Myocyte (in vitro differentiated cells): ENCODE measurements around the gene NUDCD3. TPM values are rescaled to one million over a fixed set of nuclear protein-coding genes. Genes with fewer than 3 reads are reported as not detected.

Experiments
- DNase-seq: peaks from one replicate; pipeline ENCODE4 v3.0.0-alpha.2; 2012; ENCODE audit warnings: low read depth
- total RNA-seq: library from RNA; depleted of rRNA; stranded (reverse); fragments of >200 nt; gene quantifications from 2 replicates; pipeline ENCODE4 v1.2.3, GENCODE V29; 2014

Gene NUDCD3
- total RNA-seq, 1 donor from 2014 or later, result 84.3 TPM

DNA sequence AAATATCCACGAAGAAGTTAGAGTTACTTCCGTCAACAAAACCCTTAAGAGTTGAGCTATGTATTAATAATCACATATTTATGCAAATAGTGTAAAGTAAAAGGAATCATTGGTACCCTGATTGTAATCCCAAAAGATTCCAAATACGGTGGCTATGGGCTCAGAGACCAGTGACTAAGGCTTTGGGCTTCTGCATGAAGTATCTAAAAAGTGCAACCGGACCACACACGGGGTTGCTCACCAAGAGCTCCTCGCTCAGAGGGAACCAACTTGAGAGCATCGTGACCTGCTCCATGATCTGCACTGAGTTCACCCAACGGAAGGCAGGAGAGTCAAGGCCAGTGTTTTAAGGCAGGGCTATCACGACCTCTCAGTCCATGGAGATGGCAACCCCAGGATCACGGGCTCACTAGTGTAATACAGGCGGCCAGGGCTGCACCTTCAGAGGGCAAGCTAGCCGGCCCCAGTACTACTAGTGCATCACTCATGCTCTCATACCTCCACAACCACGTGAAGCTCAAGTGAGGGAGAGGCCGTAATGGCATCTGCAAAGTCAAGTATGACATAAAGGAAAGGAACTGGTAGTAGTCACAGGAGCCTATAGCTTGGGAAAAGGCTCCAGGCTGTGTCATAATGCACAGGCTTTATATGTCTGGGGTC lies 87.9 kb downstream of the NUDCD3 start:
- DNase-seq, result no peak

DNA sequence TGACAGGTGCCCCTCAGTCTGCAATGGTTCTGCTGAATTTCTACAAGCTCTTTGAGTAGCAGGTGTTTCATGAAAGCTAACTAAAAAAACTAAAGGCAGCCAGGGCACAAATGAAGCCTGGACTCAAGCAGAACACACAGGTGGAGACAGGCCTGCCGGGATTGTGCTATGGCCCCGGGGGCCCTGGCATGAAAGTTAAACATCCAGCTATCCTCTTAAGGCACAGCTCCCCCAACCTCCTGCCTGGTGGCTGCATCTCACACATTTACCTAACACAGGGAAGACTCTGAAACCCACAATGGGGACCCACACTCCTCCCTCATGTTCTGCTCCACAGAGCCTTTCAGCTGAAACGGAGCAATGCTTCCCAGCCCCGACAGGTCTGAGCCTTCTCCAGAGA lies 88.8 kb downstream of the NUDCD3 start:
- no peak for DNase-seq

DNA sequence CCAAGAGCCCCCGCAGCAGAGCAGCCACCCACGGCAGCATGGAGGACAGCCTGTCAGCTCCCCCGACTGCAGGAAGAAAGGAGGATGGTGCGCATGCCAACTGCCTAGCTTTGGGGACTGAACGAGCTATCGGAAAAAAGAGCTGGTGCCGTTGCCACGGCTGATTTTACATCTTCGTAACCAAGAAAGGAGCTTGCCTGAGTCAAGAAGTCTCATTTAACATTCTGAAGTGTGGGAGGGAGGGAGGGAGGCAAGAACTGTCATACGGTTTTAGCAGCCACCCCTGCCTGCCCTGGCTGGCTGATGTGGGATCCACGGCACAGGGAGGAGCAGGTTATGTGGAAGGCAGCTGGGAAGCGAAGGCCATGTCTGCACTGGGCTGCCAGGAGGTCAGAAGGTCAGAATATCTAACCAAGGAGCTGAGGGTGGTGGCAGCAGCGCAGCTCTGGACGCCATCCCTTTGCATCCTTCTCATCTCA lies 90.4 kb downstream of the NUDCD3 start:
- no peak for DNase-seq

DNA sequence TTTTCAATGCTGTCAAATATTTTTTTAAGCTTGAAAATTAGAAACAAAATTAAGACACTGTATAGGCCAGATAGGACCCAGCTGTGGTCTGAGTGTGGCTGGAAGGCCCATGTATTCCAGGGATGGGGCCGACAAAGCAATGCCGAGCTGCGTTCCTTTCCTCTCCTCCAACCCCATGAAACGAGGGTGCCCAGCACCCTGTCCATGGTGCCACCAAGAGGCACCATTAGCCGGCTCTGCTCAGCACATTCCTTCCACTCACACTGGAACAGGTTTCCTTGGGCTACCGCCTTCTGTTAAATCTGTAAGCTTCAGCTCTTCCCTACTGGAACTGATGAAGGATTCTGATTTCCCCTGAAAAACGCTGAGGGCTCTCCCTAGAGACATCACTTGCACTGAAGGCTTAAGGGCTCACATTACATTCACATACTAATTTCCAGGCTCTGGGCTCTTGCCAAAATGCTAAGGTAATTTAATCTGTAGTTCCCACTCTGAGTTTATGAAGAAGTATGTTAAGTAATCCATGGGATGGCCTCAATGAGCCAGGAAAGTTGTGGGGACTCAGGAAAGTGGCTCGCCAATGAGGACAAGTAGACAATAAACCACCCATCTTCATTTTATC lies 91.4 kb downstream of the NUDCD3 start:
- peak; percentile 84 for DNase-seq

DNA sequence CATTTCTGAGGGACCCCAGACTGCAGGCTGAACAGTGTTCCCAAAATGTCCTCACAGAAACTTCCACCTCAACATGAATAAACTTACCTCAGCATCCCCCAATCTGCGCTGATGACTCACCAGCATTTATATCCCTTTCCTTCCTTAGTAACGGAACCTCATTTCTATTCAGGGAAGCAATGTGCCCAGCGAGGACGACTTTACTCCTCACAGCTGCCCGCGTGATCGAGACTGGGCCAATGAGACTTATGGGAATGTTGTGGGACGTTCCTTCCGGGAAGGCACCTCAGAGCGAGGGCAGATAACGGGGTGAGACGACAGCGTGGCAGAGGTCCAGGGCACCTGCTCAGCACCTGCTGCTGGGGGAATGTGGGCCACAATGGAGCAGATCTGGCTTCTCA lies 91.9 kb downstream of the NUDCD3 start:
- peak; percentile 99 for DNase-seq

DNA sequence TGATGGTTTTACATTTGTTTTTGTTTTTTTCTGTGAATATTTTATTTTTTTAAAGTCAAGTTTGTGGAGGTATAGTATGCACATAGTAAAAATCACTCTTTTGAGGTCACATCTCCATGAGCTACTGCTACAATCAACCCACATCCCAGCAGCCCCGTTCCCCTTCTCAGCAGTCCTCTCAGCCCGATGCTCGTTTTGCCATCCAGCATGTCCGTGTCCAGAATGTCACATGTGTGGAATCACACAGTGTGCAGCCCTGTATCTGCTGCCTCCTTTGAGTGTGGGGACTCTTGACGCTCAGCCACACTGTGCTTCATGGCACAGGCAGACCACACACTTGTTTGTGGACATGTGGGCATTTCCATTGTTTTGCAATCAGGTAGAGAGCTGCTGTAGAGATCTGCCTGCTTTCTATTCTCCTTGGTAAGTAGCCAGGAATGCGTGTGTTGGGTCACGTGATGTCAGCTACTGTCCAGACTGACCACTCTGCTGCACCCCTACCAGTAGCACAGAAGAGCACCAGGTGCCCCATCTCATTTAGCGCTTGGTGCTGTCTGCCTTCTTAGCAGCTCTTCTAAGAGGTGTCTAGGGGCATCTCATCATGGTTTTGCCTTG lies 93.4 kb downstream of the NUDCD3 start:
- peak; percentile 75 for DNase-seq

DNA sequence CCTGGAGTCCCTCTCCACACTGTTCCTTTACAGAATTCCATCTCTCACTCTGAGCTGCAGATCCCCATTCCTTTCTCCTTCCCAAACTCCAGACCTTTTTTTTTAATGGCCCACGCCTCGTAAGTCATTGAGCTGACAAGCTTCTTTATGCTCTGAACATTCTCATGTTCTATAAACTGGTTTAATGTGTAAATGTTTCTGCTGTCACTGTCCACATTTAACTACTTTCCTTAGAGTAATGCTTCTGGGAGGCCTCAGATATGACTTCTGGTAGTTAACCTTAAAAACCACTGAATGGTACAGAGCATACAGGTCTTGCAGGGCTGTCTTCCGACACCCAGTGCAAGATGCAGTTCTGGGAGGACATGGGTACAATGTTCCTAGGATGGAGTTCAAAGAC lies 94.0 kb downstream of the NUDCD3 start:
- no peak for DNase-seq

DNA sequence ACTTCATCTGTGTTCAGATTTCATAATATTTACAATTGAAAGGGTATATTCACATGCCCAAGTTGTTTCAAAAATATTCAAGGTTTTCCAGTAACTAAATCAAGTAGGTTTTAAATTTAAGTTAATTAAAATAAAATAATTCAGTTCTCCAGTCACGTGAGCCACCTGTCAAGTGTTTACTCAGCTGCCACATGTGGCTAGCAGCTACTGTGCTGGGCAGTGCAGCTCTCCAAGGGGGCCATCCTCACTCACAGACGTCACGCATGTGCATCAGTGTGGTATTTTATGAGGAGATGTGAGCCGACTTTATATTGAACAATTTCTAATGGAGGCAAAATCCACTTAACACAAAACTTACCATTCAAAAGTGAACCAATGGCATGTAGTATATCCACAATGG lies 95.4 kb downstream of the NUDCD3 start:
- peak; percentile 75 for DNase-seq

DNA sequence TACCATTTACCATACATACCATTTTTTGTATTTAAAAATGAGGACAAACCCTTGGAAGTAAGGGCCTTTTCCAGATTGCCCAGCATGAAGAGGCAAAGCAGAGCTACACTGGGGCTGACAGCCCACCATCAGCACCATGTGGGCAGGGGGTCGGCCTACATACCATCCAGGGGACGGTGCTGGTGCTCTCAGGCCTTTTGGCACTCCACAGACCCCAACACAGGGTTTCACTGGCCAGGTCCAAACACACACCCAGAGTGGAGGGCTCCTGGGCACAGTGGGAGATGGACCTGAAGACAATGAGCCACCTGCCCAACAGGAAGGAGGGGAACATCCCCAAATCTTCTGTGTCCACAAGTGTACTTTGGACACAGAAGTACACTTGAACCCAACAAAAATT lies 95.8 kb downstream of the NUDCD3 start:
- DNase-seq, result no peak

DNA sequence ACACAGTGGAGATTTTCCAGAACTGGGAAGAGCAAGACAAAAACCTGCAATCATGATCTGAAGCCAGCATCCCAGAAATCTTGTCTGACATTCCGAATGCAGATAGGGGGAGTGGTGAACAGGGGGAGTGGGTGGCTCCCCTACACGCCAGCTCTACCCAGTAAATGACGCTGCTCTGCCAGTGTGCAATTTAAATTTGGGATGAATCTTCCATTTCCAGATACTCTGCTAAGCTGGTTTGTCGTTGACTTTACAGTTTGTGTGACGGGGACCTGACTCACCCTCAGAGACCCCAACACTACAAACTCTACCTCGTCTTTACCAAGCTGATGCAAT lies 96.4 kb downstream of the NUDCD3 start:
- no peak for DNase-seq

DNA sequence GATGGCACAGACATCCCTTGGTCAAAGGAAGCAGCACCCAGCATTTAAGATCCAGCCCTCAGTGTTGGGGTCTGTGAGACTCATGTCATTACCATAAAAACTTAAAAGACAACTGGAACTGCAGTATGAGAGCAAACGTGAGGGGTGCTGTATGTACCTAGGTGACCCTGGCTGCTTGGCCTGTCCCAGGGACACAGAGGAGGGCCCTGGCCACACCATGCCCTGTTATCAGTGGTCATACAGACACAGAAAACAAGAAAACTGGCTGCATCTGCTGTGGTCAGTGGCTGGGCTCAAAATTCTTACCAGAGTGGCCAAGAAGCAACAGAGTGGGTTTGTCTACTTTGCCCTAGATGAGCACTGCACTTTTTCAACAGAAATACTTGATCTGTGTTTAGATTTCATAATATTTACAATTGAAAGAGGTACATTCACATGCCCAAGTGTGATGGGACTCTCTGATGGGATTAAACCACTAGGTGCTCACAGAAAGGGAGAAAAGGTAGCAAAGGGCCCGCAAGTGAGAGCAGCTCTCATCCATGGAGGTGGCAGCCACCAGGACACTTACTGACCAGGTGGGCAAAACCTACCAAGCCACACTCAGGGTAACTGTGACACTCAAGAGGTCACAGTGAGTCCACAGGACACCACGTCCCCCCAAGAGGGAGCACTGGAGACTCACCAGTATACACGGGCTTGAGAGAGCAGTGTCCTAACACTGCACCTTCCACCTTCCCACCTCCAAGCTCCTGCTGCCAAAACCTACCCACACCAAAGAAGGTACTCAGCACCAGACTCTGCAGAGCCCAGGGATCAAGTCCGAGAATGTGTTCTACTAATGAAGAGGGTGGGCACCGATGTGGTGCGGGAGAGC lies 97.0 kb downstream of the NUDCD3 start:
- DNase-seq, result no peak

DNA sequence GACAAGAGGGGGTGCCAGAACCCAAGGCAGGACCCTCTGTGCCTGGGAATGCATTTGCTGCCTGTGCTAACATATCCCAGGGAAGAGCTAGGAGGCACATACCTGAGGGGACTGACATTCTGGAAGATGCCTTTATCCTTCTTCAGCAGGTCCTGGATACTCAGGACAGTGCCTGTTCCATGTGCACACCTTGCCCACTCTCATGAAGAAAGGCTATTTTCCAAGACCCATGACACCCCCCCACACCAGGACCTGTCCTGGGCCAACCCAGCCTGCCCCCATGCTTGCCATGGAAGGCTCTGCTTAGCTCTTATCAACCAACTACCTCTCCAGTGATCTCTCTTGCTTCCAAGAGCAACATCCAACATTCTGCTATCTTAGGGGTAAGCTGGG lies 97.8 kb downstream of the NUDCD3 start:
- DNase-seq, result no peak

DNA sequence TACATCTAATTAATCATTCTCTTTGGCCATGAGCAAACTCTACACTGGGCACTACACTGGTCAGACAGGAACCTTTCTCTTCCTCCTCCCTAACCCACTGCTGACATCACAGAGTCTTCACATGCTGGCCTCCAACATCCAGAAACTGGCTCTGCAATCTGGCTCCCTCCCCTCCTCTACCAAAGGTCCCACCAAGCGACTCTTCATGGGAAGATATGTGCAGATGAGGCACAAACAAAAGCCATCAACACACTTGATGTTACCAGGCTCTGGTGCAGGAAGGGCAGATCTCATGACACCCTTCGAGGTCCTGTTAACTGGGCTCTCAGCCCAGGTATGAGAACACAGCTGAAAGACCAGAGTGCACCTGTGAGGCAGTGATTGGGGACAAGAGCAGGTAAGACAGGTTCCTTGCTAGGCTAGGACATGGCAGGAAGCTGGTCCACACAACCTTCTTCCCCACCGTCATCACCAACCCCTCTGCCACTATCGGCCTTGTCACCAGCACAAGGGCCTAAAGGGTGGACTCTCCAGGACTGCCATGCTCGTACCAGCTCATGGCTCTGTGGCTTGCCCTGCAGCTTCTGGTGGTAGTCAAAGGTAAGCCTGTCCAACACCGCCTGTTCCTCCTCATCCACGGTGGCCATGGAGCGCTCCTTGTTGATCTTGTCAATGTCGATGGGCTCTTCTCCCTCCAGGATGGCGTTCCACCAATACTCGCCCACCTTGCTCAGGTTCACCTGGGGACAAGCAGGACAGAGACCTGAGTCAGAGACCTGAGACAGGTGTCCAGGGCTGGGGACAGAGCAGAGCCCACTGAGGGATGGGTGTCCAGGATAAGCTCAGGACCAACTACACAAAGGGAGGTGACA lies 98.5 kb downstream of the NUDCD3 start:
- DNase-seq, result no peak

DNA sequence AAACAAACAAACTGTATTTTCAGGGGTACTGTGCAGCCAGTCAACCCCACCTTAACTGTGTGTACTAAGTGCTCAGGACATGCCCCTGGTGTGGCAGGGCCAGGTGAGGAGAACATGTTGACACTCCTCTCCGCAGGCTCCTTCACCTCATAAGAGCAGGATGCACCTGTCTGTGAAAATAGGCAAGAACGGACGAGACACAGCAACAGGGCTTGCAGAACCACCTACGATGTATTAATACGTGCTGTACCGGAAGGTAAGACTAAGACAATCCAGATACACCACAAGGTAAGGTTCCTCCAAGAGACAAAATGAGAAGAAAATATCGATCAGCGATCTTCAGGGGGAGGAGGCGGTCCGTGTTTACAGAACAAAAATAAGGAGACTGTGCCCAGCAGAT lies 99.3 kb downstream of the NUDCD3 start:
- no peak for DNase-seq

DNA sequence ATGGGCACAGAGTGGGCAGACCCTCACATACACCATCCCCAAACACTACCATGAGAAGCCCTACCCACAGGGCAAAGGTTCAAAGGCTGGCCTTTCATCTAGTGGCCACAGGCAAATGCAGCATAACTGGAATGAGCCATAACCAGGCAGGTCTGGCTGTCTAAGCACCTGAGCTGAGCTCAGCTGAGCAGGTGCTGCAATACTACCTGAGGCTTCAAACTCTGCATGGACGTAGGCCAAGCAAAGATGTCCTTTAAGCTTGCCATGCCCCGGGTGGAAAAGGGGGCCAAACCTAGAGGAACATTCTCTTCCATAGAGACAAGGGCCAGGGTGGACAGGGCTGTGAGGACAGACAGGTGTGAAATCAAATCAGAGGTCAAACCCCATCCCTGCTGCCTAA lies 99.8 kb downstream of the NUDCD3 start:
- DNase-seq, result no peak

DNA sequence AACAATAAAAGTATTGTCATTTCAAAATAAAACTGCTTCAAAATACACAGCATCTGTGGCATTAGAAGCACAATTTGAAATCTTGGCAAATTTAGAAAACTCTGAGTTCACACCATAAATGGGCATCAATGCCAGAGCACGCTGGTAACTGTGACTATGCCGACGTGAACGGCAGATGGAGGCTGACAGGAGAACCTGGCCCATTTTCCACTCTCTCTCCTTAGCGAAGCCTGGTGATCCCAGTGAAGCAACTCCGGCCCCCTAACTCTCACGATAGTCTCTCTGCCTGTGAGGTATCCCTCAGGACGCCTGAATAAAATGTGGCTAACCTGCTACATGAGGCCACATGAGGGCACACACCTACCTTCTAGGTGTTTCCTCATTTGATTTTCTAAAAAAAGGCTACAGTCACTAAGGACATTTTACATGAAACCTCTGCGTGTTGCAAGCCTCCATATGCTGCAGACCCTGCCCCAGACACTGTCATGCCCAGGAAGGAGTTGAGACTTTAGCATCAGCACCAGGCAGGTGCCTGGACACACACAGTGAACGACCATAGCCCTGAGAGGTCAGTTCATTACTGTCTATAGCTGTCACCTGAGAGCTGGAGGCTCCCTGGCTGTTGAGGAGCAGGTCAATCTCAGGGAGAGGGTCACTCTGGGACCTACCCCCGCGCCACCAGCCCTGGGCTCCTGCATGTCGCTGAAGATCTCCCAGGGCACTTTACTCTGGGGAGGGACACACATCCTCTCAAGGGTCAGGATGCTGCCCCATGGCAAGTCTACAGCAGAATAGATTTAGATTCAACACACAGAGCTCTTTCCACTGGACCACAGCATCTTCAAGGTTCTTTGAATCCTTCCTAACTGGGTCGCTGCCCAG lies 102.1 kb downstream of the NUDCD3 start:
- no peak for DNase-seq

DNA sequence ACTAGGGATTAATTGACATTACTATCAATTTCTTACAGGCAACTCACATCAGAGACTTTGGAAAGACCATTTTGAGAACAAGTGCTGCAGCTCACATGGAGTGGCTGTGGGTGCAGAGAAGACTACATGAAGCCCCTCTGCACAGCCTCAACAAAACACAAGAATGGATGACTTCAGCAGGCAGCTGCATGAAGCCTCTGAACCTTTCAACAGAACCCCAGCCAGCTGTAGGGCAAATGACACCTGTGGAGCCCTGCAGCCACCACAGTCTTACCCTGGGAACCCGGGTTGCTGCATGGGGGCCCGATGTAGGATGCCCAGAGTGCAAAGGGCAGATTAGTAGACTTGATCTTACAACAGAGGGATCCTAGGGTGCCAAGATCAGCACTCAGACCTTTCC lies 103.1 kb downstream of the NUDCD3 start:
- no peak for DNase-seq

DNA sequence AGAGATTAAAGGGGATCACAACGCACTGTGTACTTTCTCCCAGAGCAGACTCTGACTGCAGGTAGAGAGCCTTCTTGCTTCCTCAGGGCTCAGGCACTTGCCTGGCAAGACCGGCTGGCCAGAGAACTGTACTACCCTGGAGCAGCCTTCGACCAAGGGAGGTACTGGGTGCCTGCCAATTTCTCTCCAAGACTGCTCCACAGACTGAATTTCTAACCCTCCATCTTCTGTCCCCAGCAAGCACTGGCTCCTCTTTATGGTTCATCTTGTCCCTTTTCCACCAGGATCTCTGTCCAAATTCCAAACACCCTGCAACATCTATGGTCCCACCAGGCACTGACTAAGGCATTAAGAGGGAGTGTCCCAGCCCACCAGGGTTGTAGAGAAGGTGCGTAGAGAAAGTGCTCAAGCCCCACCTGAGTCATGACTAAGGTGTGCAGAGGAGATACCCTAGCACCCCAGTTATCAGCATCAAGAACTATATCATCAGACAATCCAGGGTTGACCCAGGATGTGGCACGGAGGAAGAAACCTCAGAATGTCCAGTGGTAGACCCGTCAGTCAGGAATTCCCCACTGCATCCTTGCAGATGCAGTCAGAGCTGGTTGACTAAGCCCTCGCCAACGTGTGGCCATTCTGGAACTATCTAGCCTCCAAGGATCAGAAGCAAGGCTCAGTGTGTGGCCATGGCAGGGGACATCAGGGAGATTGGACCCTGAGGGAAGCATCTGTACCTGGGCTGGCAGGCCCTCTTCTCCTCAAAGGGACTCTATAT lies 104.1 kb downstream of the NUDCD3 start:
- DNase-seq, result peak; percentile 71
